Upper lobe of left lung (tissue), 6 donors: Measurements from ENCODE around the gene ZNF467. TPM values are rescaled to one million over a fixed set of nuclear protein-coding genes. Genes with fewer than 3 reads are reported as not detected.

Source experiments
- ATAC-seq, 2 donors: fragments of 200-7000 bp; cut with Tn5 transposase; one replicate each; pipeline ENCODE4 v1.9.1; 2022; ENCODE audit warnings: mild to moderate bottlenecking in 2 of 2, moderate library complexity in 2 of 2; ENCODE audit not compliant: low FRiP score in 2 of 2
- DNase-seq, 2 donors: peaks; one replicate each; pipeline ENCODE4 v3.0.0-alpha.2; 2019 to 2020
- H3K27ac ChIP-seq, 4 donors: fragments of 200-600 bp; sonication (generic); one replicate each; pipeline ENCODE4 v1.5.1; 2016 to 2019
- H3K27me3 ChIP-seq, 4 donors: fragments of 200-600 bp; sonication (generic); one replicate each; pipeline ENCODE4 v1.5.1; 2017 to 2019
- H3K36me3 ChIP-seq, 4 donors: fragments of 200-600 bp; sonication (generic); one replicate each; pipeline ENCODE4 v1.5.1; 2016 to 2019
- H3K4me1 ChIP-seq, 4 donors: fragments of 200-600 bp; sonication (generic); one replicate each; pipeline ENCODE4 v1.5.1; 2018 to 2019
- H3K4me3 ChIP-seq, 4 donors: fragments of 200-600 bp; sonication (generic); one replicate each; pipeline ENCODE4 v1.5.1; 2017 to 2019; ENCODE audit warnings: mild to moderate bottlenecking in 2 of 4, moderate library complexity in 1 of 4
- H3K9me3 ChIP-seq, 4 donors: fragments of 200-600 bp; sonication (generic); one replicate each; pipeline ENCODE4 v1.5.1; 2018 to 2019
- CTCF ChIP-seq, 6 experiments: fragments of 450-650 bp in 4 of 6; fragments of 200-600 bp in 2 of 6; sonication (generic) in 2 of 6; IDR thresholded peaks; one replicate each; pipeline ENCODE4 v1.5.1; 2016 to 2019; ENCODE audit warnings: antibody characterized with exemption in 6 of 6
- EP300 ChIP-seq, 4 donors: sonication (generic); formaldehyde crosslinking; IDR thresholded peaks; one replicate each; pipeline ENCODE4 v1.5.1; 2017; ENCODE audit warnings: antibody characterized with exemption in 4 of 4, control low read depth in 2 of 4
- POLR2A ChIP-seq, 4 donors: fragments of 450-650 bp; IDR thresholded peaks; one replicate each; pipeline ENCODE4 v1.5.1; 2016 to 2017; ENCODE audit warnings: antibody characterized with exemption in 4 of 4, mild to moderate bottlenecking in 2 of 4
- POLR2AphosphoS5 ChIP-seq, 2 donors: sonication (generic); formaldehyde crosslinking; IDR thresholded peaks; one replicate each; pipeline ENCODE4 v1.5.1; 2017; ENCODE audit warnings: antibody characterized with exemption in 2 of 2
- WGBS, 2 donors: methylation state at CpG; one replicate each; pipeline ENCODE4 v1.1.5; 2017 to 2018; 5-methylcytosine and 5-hydroxymethylcytosine counted together
- total RNA-seq, 6 donors: library from RNA; depleted of rRNA in 4 of 6; stranded (reverse); fragments of >200 nt in 4 of 6; gene quantifications; one replicate each; pipeline versions ENCODE4 v1.1.0 to v1.2.1, GENCODE V29; 2016 to 2021
- donor health status: DM: no; HTN: no; CAD: no; lungs with moderate emphysema.
- donor health status: DM: no; HTN: yes; CAD: no; lungs with severe emphysema.

ZNF467 gene
- total RNA-seq, 6 donors from 2014 or later, result 8.2 to 41.2 (median 17.4) TPM

- DNase-seq, result no peak
- 87 to 90% methylated on average over 18 of the region's 18 CpGs for WGBS, 2 donors
- H3K36me3 ChIP-seq, result peaks cover 0 to 62% (median 29%) of the 10 kb centered on the region in 4 donors
- TF ChIP-seq EP300 (IDR thresholded peaks at IDR 0.05) (no peak), CTCF (IDR thresholded peaks at IDR 0.05) (no peak), POLR2AphosphoS5 (IDR thresholded peaks at IDR 0.05) (no peak), POLR2A (IDR thresholded peaks at IDR 0.05) (no peak)
- no peak for ATAC-seq
- no peaks in the 10 kb centered on the region for H3K9me3 ChIP-seq
- peaks cover 5 to 9% (median 8%) of the 10 kb centered on the region in 4 donors for H3K4me1 ChIP-seq
- no peaks in the 10 kb centered on the region for H3K27me3 ChIP-seq
- H3K27ac ChIP-seq, result no peak overlapping the region
- H3K4me3 ChIP-seq, result no peak overlapping the region
Measured at GRCh38 chr7:149766135-149766675, 7.2 kb downstream of the ZNF467 start.

GRCh38 chr7:149765399-149766121 is 7.8 kb downstream of the ZNF467 start:
- H3K9me3 ChIP-seq, result no peaks in the 10 kb centered on the region
- no peaks in the 10 kb centered on the region for H3K27me3 ChIP-seq
- DNase-seq (no peak), ATAC-seq (no peak)
- no peak overlapping the region for H3K27ac ChIP-seq
- 91 to 92% methylated on average over 39 to 73 of the region's 76 CpGs for WGBS, 2 donors
- H3K4me1 ChIP-seq, result peaks cover 0 to 4% (median 2%) of the 10 kb centered on the region in 4 donors
- H3K4me3 ChIP-seq, result no peak overlapping the region
- TF ChIP-seq POLR2AphosphoS5 (IDR thresholded peaks at IDR 0.05), result no peak
- no peak for TF ChIP-seq EP300 (IDR thresholded peaks at IDR 0.05)
- TF ChIP-seq POLR2A (IDR thresholded peaks at IDR 0.05), result no peak
- TF ChIP-seq CTCF (IDR thresholded peaks at IDR 0.05), result no peak
- H3K36me3 ChIP-seq, result peaks cover 0 to 62% (median 29%) of the 10 kb centered on the region in 4 donors

- Histone ChIP-seq H3K4me3 (no peak overlapping the region), H3K9me3 (no peaks in the 10 kb centered on the region), H3K27me3 (no peaks in the 10 kb centered on the region), H3K4me1 (no peaks in the 10 kb centered on the region), H3K36me3 (peaks cover 0 to 60% (median 29%) of the 10 kb centered on the region in 4 donors), H3K27ac (no peak overlapping the region)
- DNase-seq, result peak in 1 of 2 donors; percentile 84
- 92 to 93% methylated on average over 73 to 95 of the region's 96 CpGs for WGBS, 2 donors
- no peak for TF ChIP-seq POLR2AphosphoS5 (IDR thresholded peaks at IDR 0.05)
- TF ChIP-seq POLR2A (IDR thresholded peaks at IDR 0.05), result no peak
- no peak for TF ChIP-seq EP300 (IDR thresholded peaks at IDR 0.05)
- no peak for TF ChIP-seq CTCF (IDR thresholded peaks at IDR 0.05)
- ATAC-seq, result no peak
Measured at GRCh38 chr7:149764481-149765398, 8.6 kb downstream of the ZNF467 start.

GRCh38 chr7:149763563-149764240 is 9.7 kb downstream of the ZNF467 start:
- no peak for ATAC-seq
- no peak for DNase-seq
- 89 to 94% methylated on average over 22 of the region's 22 CpGs for WGBS, 2 donors
- Histone ChIP-seq H3K27ac (no peak overlapping the region), H3K36me3 (peaks cover 0 to 49% (median 24%) of the 10 kb centered on the region in 4 donors), H3K4me1 (no peaks in the 10 kb centered on the region), H3K27me3 (no peaks in the 10 kb centered on the region), H3K4me3 (no peak overlapping the region), H3K9me3 (no peaks in the 10 kb centered on the region)
- TF ChIP-seq POLR2A (IDR thresholded peaks at IDR 0.05) (no peak), POLR2AphosphoS5 (IDR thresholded peaks at IDR 0.05) (no peak), EP300 (IDR thresholded peaks at IDR 0.05) (no peak), CTCF (IDR thresholded peaks at IDR 0.05) (no peak)
